Muscle of leg (tissue), 11 donors: ENCODE results near the gene PRSS35. TPM values are rescaled to one million over a fixed set of nuclear protein-coding genes. Genes with fewer than 3 reads are reported as not detected.
"Not testable (repeated sequence)": the region's sequence is repeated elsewhere in the genome, so short reads cannot be mapped to it uniquely, and the experiment has no call there.

ENCODE experiments used
- DNase-seq: peaks from one replicate; pipeline ENCODE4 v3.0.0; 2013
- H3K27ac ChIP-seq: one replicate; pipeline ENCODE4 v1.5.1; 2013; ENCODE audit warnings: mild to moderate bottlenecking, low read length, control low read depth
- H3K27me3 ChIP-seq: one replicate; pipeline ENCODE4 v1.6.1; 2013; ENCODE audit warnings: low read length; ENCODE audit not compliant: control insufficient read depth, insufficient read depth
- H3K36me3 ChIP-seq: one replicate; pipeline ENCODE4 v1.6.1; 2013; ENCODE audit warnings: low read length; ENCODE audit not compliant: control insufficient read depth, insufficient read depth
- H3K4me1 ChIP-seq: one replicate; pipeline ENCODE4 v1.6.1; 2013; ENCODE audit warnings: low read length; ENCODE audit not compliant: control insufficient read depth, insufficient read depth
- H3K4me3 ChIP-seq: one replicate; pipeline ENCODE4 v1.5.1; 2013; ENCODE audit warnings: low read length, control low read depth
- H3K9me3 ChIP-seq: replicated peaks from 2 replicates; pipeline ENCODE4 v1.6.1; 2013; ENCODE audit warnings: low read depth, low read length; ENCODE audit not compliant: control insufficient read depth
- WGBS: methylation state at CpG from one replicate; pipeline ENCODE4 v1.1.5; 2013; ENCODE audit warnings: missing lambda C conversion rate; ENCODE audit not compliant: insufficient coverage; 5-methylcytosine and 5-hydroxymethylcytosine counted together
- polyA plus RNA-seq, 8 donors: library from polyadenylated mRNA; unstranded; fragments of 120-200 nt; gene quantifications; one replicate each; pipeline versions ENCODE4 v1.2.1 to v1.2.3, GENCODE V29; 2013; ENCODE audit warnings: inconsistent platforms in 1 of 8, low replicate concordance in 1 of 8; ENCODE audit not compliant: insufficient read length in 8 of 8, insufficient read depth in 1 of 8
- total RNA-seq: library from RNA; stranded (reverse); fragments of 120-200 nt; gene quantifications from one replicate; pipeline ENCODE4 v1.2.4, GENCODE V29; 2013

PRSS35 gene
- total and polyA plus RNA-seq, 9 donors: 16.7 to 222 (median 55.4) TPM

- H3K27ac ChIP-seq, DNase-seq, H3K4me1 ChIP-seq, H3K27me3 ChIP-seq, H3K9me3 ChIP-seq, H3K4me3 ChIP-seq, H3K36me3 ChIP-seq: not testable (repeated sequence)
- 92% methylated on average over 2 of the region's 4 CpGs for WGBS
These were observed 39.4 kb downstream of the PRSS35 start for GRCh38 chr6:83551748-83552147.

GRCh38 chr6:83556871-83557270, 44.5 kb downstream of the PRSS35 start:
- no peaks in the 10 kb centered on the region for H3K36me3 ChIP-seq
- no peaks in the 10 kb centered on the region for H3K4me1 ChIP-seq
- H3K27ac ChIP-seq: no peak overlapping the region
- no peak for DNase-seq
- no peaks in the 10 kb centered on the region for H3K9me3 ChIP-seq
- no peaks in the 10 kb centered on the region for H3K27me3 ChIP-seq
- no peak overlapping the region for H3K4me3 ChIP-seq

- Histone ChIP-seq H3K36me3 (no peaks in the 10 kb centered on the region), H3K27ac (no peak overlapping the region), H3K4me3 (no peak overlapping the region), H3K27me3 (no peaks in the 10 kb centered on the region), H3K4me1 (no peaks in the 10 kb centered on the region), H3K9me3 (peaks cover 2% of the 10 kb centered on the region)
- 100% methylated on average over 1 of the region's 1 CpG for WGBS
- no peak for DNase-seq
These were observed 46.6 kb downstream of the PRSS35 start for GRCh38 chr6:83558975-83559374.

GRCh38 chr6:83571663-83572185, 59.4 kb downstream of the PRSS35 start:
- not testable (repeated sequence) for H3K27me3 ChIP-seq, DNase-seq, H3K4me3 ChIP-seq, H3K9me3 ChIP-seq, H3K4me1 ChIP-seq, H3K27ac ChIP-seq, H3K36me3 ChIP-seq
- WGBS: 85% methylated on average over 3 of the region's 4 CpGs

- H3K9me3 ChIP-seq: no peaks in the 10 kb centered on the region
- no peak overlapping the region for H3K4me3 ChIP-seq
- no peaks in the 10 kb centered on the region for H3K4me1 ChIP-seq
- no peaks in the 10 kb centered on the region for H3K36me3 ChIP-seq
- H3K27ac ChIP-seq: no peak overlapping the region
- no peaks in the 10 kb centered on the region for H3K27me3 ChIP-seq
- no peak for DNase-seq
- WGBS: 82% methylated on average over 5 of the region's 6 CpGs
These were observed 62.4 kb downstream of the PRSS35 start for GRCh38 chr6:83574783-83575182.

Other genes starting within 250 kb of the PRSS35 start
- 1.9 TPM for gene ME1, start 81.5 kb upstream of the PRSS35 start, total RNA-seq
- 1 to 10 TPM; 1.4 to 2.5 (median 1.9) TPM for gene ME1, start 81.5 kb upstream of the PRSS35 start, polyA plus RNA-seq
- gene SNAP91, start 196.6 kb downstream of the PRSS35 start, total RNA-seq: 2.3 TPM
- 1 to 10 TPM in 7 of 8 donors, under 1 TPM in 1; 0.92 to 2.0 (median 1.5) TPM for gene SNAP91, start 196.6 kb downstream of the PRSS35 start, polyA plus RNA-seq